HG02884 (cell line): ENCODE measurements around the gene OGFR.

Experiments
- ATAC-seq: cut with Tn5 transposase; IDR thresholded peaks from one replicate; pipeline ENCODE4 v1.9.1; 2021; ENCODE audit warnings: mild to moderate bottlenecking, moderate library complexity; ENCODE audit not compliant: unreplicated experiment

The OGFR gene

GRCh38 chr20:62799459-62799858, 5.2 kb upstream of the OGFR start:
- no peak for ATAC-seq

DNA sequence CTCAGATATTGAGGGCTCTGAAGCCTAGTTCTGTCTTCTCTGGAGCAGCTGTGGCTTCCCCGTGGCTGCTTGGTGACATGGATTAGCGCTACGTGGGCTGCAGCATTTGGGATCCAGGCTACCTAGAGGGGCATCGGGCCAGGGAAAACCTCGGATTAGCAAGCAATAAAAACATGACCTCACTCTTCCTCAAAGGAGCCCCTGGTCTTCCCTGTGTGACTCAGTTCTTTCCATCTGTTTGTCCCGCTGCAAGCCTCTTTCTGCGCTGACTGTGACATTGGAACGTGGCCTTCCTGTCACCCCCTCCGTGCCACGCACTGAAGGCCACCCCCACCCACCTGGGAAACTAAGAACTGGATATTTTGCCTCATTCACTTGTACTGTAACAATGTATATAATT, 4.8 kb upstream of the OGFR start:
- ATAC-seq = no peak

- no peak for ATAC-seq
Observed at GRCh38 chr20:62800314-62801259, 4.0 kb upstream of the OGFR start.

GRCh38 chr20:62801284-62802010, 3.2 kb upstream of the OGFR start:
- no peak for ATAC-seq

DNA sequence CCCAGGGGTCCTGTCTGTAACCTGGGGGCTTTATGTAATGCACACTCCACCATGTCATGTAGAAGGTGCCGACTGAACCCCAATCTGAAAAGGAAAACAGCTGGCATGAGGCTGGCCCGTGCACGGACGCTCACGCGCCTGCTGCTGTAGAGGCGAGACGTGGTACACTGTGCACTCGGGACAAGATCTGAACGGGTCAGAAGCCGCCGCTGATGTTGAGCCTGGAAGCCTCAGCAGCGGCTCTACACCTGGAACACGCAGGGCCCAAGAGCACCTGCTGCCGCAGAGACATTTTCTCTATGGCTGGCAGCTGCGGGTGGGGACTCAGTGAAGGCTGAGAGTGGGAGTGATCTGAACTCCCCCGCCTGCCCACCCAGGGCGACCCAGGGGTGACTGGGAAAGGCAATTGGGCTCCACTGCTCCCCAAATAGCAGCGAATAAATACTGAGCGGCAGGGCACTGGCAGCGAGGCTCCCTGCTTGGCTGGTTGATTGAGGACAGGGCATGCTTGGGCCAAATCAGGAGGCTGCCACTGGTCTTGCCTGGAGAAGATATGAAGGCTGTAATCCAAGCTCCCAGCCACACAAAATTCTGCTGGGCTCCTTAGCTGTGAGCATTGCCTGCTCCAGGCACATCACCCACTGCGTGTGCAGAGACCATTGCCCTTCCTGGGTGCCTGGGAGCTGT, 2.5 kb upstream of the OGFR start:
- no peak for ATAC-seq

GRCh38 chr20:62804021-62804626, 511 bp upstream of the OGFR start:
- ATAC-seq = no peak

GRCh38 chr20:62805155-62805710, 598 bp downstream of the OGFR start:
- no peak for ATAC-seq

GRCh38 chr20:62805711-62806382, 1.2 kb downstream of the OGFR start:
- ATAC-seq = no peak

- ATAC-seq = no peak
Observed at GRCh38 chr20:62806383-62807050, 1.9 kb downstream of the OGFR start.

- no peak for ATAC-seq
Observed at GRCh38 chr20:62807444-62808210, 3.0 kb downstream of the OGFR start.

DNA sequence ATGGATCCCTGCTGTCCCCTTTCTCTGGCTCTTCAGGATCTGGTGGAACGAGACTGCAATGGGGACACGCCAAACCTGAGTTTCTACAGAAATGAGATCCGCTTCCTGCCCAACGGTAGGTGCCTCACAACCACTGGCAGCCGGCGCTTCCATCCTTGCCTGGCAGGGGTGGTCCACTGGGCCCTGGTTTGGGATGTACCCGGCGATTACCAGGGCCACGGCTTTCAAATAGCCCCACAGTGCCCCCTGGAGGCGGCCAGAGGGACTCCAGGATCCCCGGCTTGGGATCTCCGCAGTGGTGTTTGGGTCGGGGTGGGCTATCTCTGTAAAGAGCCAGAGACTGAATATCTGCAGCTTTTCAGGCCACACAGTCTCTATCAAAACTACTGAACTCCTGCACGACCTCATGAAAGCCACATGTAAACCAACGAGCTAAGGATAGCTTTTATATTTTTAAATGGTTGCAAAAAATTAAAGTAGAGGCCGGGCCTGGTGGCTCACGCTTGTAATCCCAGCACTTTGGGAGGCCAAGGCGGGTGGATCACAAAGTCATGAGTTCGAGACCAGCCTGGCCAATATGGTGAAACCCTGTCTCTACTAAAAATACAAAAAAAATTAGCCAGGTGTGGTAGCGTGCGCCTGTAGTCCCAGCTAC, 3.7 kb downstream of the OGFR start:
- ATAC-seq = no peak

DNA sequence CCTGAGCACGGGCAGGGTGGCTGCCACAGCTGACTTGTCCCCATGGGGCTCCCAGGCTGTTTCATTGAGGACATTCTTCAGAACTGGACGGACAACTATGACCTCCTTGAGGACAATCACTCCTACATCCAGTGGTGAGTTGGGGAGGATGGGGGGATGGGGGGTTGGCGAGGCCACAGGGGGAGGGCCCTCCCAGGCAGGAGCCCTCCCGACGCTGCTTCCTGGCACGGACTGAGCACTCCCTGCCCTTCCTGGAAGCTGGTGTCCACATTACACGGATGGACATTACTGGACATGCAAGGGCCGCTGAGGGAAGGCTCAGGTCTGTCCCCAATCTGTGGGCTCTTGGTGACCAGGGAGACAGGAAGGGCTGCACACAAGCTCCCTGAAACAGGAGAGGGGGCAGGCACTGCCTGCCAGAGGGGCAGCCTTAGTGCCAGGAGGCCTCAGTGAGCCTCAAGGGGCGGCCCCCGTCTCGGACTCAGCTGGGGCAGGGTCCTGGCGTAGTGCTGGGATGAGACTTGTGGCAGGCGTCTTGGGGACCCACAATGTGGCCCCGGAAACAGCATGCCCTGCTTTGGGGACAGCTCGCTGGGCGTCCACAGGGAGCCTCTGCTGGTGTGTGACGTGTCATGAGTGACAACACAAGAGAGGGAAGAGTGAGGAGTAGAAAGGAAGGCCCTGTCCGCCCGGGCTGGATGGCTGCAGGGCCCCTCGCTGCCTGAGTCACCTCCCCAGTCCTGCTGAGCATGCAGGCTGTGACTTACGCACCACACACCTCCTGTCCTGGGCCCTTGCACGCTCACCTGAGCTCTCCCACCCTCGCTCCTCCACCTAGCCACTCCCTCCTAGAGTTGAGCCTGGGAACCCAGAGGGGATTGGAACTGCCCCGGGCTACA, 5.1 kb downstream of the OGFR start:
- ATAC-seq = no peak

DNA sequence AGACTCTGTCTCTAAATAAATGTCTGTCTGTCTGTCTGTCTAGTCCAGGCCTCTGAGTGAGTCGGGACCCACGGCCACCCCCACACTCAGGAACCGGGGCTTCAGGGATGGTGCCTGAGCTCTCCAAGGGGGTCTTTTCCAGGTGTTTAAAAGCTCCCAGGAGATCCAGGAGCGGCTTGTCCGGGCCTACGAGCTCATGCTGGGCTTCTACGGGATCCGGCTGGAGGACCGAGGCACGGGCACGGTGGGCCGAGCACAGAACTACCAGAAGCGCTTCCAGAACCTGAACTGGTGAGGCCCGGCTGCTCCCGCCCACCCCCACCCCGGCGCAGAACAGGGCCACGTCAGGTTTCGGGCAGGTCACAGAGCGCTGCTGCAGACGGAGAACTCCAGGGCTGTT, 6.7 kb downstream of the OGFR start:
- no peak for ATAC-seq

DNA sequence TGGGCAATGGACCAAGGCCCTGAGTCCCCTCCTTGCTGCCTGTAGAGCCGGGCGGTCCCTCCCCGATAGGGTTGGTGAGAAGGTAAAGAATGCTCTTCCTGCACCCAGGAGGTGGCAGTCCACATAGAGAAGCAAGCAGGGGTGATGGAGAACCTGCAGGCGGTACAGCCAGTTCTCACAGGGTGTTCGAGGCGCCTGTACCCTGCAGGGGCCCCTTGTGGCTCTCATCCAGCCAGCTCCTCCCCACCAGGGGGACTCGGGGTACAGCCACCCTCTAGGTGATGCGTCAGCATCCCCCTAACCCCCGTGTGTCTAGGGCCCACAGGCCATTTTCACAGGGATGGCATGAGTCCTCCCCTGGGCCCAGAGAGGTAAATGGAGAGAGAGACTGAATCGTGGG, 7.1 kb downstream of the OGFR start:
- ATAC-seq = no peak

DNA sequence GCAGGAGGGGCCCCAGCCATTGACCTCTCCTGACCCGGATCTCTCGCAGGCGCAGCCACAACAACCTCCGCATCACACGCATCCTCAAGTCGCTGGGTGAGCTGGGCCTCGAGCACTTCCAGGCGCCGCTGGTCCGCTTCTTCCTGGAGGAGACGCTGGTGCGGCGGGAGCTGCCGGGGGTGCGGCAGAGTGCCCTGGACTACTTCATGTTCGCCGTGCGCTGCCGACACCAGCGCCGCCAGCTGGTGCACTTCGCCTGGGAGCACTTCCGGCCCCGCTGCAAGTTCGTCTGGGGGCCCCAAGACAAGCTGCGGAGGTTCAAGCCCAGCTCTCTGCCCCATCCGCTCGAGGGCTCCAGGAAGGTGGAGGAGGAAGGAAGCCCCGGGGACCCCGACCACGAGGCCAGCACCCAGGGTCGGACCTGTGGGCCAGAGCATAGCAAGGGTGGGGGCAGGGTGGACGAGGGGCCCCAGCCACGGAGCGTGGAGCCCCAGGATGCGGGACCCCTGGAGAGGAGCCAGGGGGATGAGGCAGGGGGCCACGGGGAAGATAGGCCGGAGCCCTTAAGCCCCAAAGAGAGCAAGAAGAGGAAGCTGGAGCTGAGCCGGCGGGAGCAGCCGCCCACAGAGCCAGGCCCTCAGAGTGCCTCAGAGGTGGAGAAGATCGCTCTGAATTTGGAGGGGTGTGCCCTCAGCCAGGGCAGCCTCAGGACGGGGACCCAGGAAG, 7.7 kb downstream of the OGFR start:
- no peak for ATAC-seq

DNA sequence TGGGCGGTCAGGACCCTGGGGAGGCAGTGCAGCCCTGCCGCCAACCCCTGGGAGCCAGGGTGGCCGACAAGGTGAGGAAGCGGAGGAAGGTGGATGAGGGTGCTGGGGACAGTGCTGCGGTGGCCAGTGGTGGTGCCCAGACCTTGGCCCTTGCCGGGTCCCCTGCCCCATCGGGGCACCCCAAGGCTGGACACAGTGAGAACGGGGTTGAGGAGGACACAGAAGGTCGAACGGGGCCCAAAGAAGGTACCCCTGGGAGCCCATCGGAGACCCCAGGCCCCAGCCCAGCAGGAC, 8.2 kb downstream of the OGFR start:
- ATAC-seq = no peak

- no peak for ATAC-seq
Observed at GRCh38 chr20:62813588-62813987, 9.0 kb downstream of the OGFR start.
